Body of pancreas (tissue), 4 donors: ENCODE data around the gene ATG2A. TPM values are rescaled to one million over a fixed set of nuclear protein-coding genes. Genes with fewer than 3 reads are reported as not detected.

Source experiments
- ATAC-seq: fragments of 150-250 bp; one replicate; pipeline ENCODE4 v1.9.1; 2016
- DNase-seq, 4 donors: peaks; one replicate each; pipeline ENCODE4 v3.0.0-alpha.2; 2019
- H3K27ac ChIP-seq, 4 donors: fragments of 200-600 bp; sonication (generic); 1 replicate in 3 of 4; 2 replicates in 1 of 4; pipeline versions ENCODE4 v1.5.1 to v1.6.1; 2016 to 2019; ENCODE audit warnings: mild to moderate bottlenecking in 1 of 4, mixed read lengths in 1 of 4, moderate library complexity in 1 of 4
- H3K27me3 ChIP-seq, 2 donors: fragments of 200-600 bp; sonication (generic); one replicate each; pipeline ENCODE4 v1.6.0; 2016; ENCODE audit warnings: mild to moderate bottlenecking in 1 of 2
- H3K36me3 ChIP-seq, 2 donors: fragments of 200-600 bp; sonication (generic); replicated peaks in 1 of 2; 2 replicates each; pipeline ENCODE4 v1.5.1; 2016; ENCODE audit warnings: low read depth in 2 of 2; ENCODE audit not compliant: insufficient read depth in 1 of 2
- H3K4me1 ChIP-seq: fragments of 200-600 bp; sonication (generic); one replicate; pipeline ENCODE4 v1.6.0; 2016
- H3K4me3 ChIP-seq, 2 donors: fragments of 200-600 bp; sonication (generic); 1 replicate in 1 of 2; 2 replicates in 1 of 2; pipeline ENCODE4 v1.5.1; 2016 to 2019
- H3K9me3 ChIP-seq, 3 donors: fragments of 200-600 bp; sonication (generic); 1 replicate in 2 of 3; 2 replicates in 1 of 3; pipeline ENCODE4 v1.5.1; 2016
- CTCF ChIP-seq, 7 experiments: fragments of 450-650 bp in 4 of 7; fragments of 200-600 bp in 3 of 7; sonication (generic) in 3 of 7; IDR thresholded peaks; one replicate each; pipeline ENCODE4 v1.5.1; 2016 to 2019; ENCODE audit warnings: antibody characterized with exemption in 7 of 7
- POLR2A ChIP-seq, 3 donors: fragments of 450-650 bp; IDR thresholded peaks; one replicate each; pipeline ENCODE4 v1.6.1; 2016; ENCODE audit warnings: antibody characterized with exemption in 3 of 3, mild to moderate bottlenecking in 2 of 3
- WGBS, 2 donors: methylation state at CpG; one replicate each; pipeline ENCODE4 v1.1.5; 2017; 5-methylcytosine and 5-hydroxymethylcytosine counted together
- intact Hi-C: fragments of 100-400 bp; cut with DNase I; formaldehyde crosslinking; loops from one replicate; pipeline ENCODE4 v1.15.1; 2023
- total RNA-seq, 2 donors: library from RNA; depleted of rRNA; stranded (reverse); fragments of >200 nt; gene quantifications; one replicate each; pipeline ENCODE4 v1.1.0, GENCODE V29; 2016

ATG2A gene
- total RNA-seq, 2 donors from 2014 or later = 16.3 to 34.3 TPM

GRCh38 chr11:64891880-64892279, 25.1 kb downstream of the ATG2A start:
- H3K36me3 ChIP-seq = peaks cover 0 to 2% of the 10 kb centered on the region in 2 donors
- 54 to 57% methylated on average over 5 of the region's 5 CpGs for WGBS, 2 donors
- ATAC-seq = no peak
- DNase-seq = no peak
- peak overlapping the region in 1 of 2 donors; percentile 14 for H3K4me3 ChIP-seq
- H3K9me3 ChIP-seq = no peaks in the 10 kb centered on the region
- peaks cover 72% of the 10 kb centered on the region for H3K4me1 ChIP-seq
- no peaks in the 10 kb centered on the region for H3K27me3 ChIP-seq
- no peak for TF ChIP-seq CTCF (IDR thresholded peaks at IDR 0.05)
- no peak for TF ChIP-seq POLR2A (IDR thresholded peaks at IDR 0.05)
- intact Hi-C loops = no loop called here
- H3K27ac ChIP-seq = peak overlapping the region in 3 of 4 donors; percentile 84 to 91 (median 87)

- WGBS, 2 donors = 38 to 40% methylated on average over 15 to 25 of the region's 25 CpGs
- ATAC-seq (no peak), DNase-seq (peak in 3 of 4 donors; percentile 40 to 63 (median 46))
- peak overlapping the region in 3 of 4 donors; percentile 84 to 91 (median 87) for H3K27ac ChIP-seq
- no peaks in the 10 kb centered on the region for H3K9me3 ChIP-seq
- no peaks in the 10 kb centered on the region for H3K36me3 ChIP-seq
- peaks cover 72% of the 10 kb centered on the region for H3K4me1 ChIP-seq
- H3K4me3 ChIP-seq = no peak overlapping the region
- no peaks in the 10 kb centered on the region for H3K27me3 ChIP-seq
- TF ChIP-seq CTCF (IDR thresholded peaks at IDR 0.05) = no peak
- no peak for TF ChIP-seq POLR2A (IDR thresholded peaks at IDR 0.05)
- intact Hi-C loops = no loop called here
Measured at GRCh38 chr11:64891215-64891848, 25.7 kb downstream of the ATG2A start.

GRCh38 chr11:64890522-64890939, 26.5 kb downstream of the ATG2A start:
- intact Hi-C loops = no loop called here
- Histone ChIP-seq H3K27me3 (no peaks in the 10 kb centered on the region), H3K36me3 (no peaks in the 10 kb centered on the region), H3K4me3 (no peak overlapping the region), H3K4me1 (peaks cover 72% of the 10 kb centered on the region), H3K9me3 (no peaks in the 10 kb centered on the region), H3K27ac (peak overlapping the region in 2 of 4 donors; percentile 17 to 84)
- 84 to 94% methylated on average over 7 of the region's 7 CpGs for WGBS, 2 donors
- ATAC-seq (no peak), DNase-seq (no peak)
- TF ChIP-seq CTCF (IDR thresholded peaks at IDR 0.05) (no peak), POLR2A (IDR thresholded peaks at IDR 0.05) (no peak)

GRCh38 chr11:64888729-64889511, 28.1 kb downstream of the ATG2A start:
- Histone ChIP-seq H3K27me3 (no peaks in the 10 kb centered on the region), H3K27ac (peak overlapping the region in 3 of 4 donors; percentile 53 to 64 (median 62)), H3K4me1 (peaks cover 64% of the 10 kb centered on the region), H3K4me3 (no peak overlapping the region), H3K36me3 (no peaks in the 10 kb centered on the region), H3K9me3 (no peaks in the 10 kb centered on the region)
- TF ChIP-seq CTCF (IDR thresholded peaks at IDR 0.05) (no peak), POLR2A (IDR thresholded peaks at IDR 0.05) (peak in 2 of 3 donors; percentile 13)
- no peak for ATAC-seq
- peak in 2 of 4 donors; percentile 33 for DNase-seq
- intact Hi-C loops = no loop called here
- 32 to 43% methylated on average over 9 of the region's 9 CpGs for whole genome bisulfite sequencing, 2 donors
